ENCODE results near the gene SALL2. TPM values are rescaled to one million over a fixed set of nuclear protein-coding genes. Genes with fewer than 3 reads are reported as not detected.

SALL2 gene
- total RNA-seq, 1 donor from 2014 or later, result 75.8 TPM

DNA sequence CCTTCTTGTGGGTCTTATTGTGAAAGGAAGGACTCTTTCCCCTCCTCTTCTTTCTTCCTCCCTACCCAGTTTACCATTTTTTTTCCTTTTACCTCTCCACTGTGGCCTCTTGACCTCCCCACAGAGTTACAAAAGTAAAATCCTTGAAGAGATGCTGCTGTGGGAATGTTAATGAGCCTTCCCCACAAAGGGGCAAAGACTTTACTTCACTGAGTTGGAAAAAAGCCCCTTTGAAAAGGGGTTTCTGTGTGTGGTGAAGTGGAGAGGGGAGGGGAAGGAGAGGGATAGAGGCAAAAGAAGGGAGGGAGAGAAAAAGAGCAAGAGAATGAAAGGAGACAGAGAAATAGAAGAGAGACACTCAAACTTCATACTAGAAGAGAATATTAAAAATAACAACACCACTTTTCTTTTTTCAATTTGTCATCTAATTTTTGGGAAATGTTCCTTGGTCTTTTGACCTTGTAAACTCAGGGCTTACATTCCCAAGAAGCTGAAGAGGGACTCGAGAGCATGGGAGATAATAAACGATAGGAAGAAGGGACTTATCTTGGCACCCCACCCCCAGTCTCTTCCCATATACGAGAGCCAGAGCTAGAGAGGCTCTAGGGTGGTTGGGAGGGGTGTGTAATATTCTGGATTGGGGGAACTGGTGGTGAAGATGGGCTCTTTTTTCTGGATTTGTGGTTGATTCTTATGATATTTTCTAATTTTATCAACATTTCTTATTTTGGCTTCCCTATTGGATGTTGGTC lies 13.2 kb upstream of the SALL2 start:
- TF ChIP-seq, protein P1, sequence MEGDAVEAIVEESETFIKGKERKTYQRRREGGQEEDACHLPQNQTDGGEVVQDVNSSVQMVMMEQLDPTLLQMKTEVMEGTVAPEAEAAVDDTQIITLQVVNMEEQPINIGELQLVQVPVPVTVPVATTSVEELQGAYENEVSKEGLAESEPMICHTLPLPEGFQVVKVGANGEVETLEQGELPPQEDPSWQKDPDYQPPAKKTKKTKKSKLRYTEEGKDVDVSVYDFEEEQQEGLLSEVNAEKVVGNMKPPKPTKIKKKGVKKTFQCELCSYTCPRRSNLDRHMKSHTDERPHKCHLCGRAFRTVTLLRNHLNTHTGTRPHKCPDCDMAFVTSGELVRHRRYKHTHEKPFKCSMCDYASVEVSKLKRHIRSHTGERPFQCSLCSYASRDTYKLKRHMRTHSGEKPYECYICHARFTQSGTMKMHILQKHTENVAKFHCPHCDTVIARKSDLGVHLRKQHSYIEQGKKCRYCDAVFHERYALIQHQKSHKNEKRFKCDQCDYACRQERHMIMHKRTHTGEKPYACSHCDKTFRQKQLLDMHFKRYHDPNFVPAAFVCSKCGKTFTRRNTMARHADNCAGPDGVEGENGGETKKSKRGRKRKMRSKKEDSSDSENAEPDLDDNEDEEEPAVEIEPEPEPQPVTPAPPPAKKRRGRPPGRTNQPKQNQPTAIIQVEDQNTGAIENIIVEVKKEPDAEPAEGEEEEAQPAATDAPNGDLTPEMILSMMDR (conservative IDR thresholded peaks at IDR 0.05), result no peak
- H3K27ac Mint-ChIP-seq, result no peak overlapping the region
- DNase-seq (ENCODE audit: extremely low spot score, unreplicated experiment), result no peak
- no peaks in the 10 kb centered on the region for H3K9me3 Mint-ChIP-seq
- H3K4me3 Mint-ChIP-seq, result peak overlapping the region; percentile 32
- H3K36me3 Mint-ChIP-seq, result no peaks in the 10 kb centered on the region
- peaks cover 34% of the 10 kb centered on the region for H3K27me3 Mint-ChIP-seq
- peaks cover 38% of the 10 kb centered on the region for H3K4me1 Mint-ChIP-seq (ENCODE audit: unreplicated experiment)

DNA sequence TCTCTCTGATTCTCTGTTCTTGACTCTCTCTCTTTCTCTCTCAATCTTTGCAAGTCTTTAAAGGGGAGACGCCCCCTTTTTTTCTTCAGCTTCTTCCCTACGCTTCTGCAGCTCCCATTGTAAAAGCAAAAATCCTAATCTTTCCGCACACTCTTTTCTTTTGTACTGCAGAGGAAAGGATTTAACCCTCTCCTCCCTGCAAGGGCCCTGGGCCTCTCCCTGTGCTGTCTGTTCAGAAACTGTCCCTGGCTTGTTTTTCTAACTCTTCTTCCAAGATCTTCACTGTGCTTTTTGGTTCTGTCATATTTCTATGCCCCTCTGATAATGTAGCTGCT lies 10.9 kb upstream of the SALL2 start:
- no peak overlapping the region for H3K27ac Mint-ChIP-seq

DNA sequence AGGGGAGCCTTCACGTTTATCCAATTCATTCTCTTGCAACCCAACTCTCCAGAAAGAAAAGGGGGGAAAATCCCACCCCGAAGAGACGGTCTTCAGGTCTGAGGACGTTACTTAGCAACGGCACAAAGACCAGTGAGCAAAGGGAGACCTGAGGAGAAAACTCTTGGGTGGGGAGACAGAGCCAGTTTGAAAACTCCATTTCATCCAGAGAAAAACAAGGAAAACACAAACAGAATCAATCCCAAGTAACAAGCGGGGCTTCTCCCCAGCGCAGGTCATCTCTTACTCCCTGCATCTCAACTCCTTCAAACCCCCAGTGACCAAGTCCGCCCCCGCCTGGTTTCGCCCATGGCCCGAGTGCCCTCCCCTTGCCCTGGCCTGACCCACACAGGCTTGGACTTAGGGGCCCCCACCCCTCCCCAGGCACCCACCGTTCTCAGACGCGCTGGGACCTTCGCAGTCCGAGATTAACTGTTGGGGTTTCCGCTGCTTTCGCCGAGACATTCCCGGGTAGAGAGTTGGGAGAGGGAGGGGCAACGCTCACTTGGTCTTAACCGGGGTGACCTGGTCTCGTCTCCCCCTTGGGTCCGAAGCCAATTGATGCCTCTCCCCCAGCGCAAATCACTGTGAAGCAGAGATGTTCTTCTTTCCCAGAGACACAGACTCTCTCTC lies 10.4 kb upstream of the SALL2 start:
- no peaks in the 10 kb centered on the region for H3K36me3 Mint-ChIP-seq
- H3K4me3 Mint-ChIP-seq, result peak overlapping the region; percentile 84
- peaks cover 44% of the 10 kb centered on the region for H3K27me3 Mint-ChIP-seq
- TF ChIP-seq, protein P1 (conservative IDR thresholded peaks at IDR 0.05), result no peak
- H3K4me1 Mint-ChIP-seq (ENCODE audit: unreplicated experiment), result peaks cover 34% of the 10 kb centered on the region
- no peak for DNase-seq (ENCODE audit: extremely low spot score, unreplicated experiment)
- H3K9me3 Mint-ChIP-seq, result no peaks in the 10 kb centered on the region
- peak overlapping the region; percentile 61 for H3K27ac Mint-ChIP-seq

More for the DNA sequence above, 10.9 kb upstream of the SALL2 start:
- peak overlapping the region; percentile 84 for H3K4me3 Mint-ChIP-seq
- H3K4me1 Mint-ChIP-seq (ENCODE audit: unreplicated experiment), result peaks cover 34% of the 10 kb centered on the region
- DNase-seq (ENCODE audit: extremely low spot score, unreplicated experiment), result no peak
- H3K9me3 Mint-ChIP-seq, result no peaks in the 10 kb centered on the region
- TF ChIP-seq, protein P1 (conservative IDR thresholded peaks at IDR 0.05), result no peak
- H3K27me3 Mint-ChIP-seq, result peaks cover 44% of the 10 kb centered on the region
- no peaks in the 10 kb centered on the region for H3K36me3 Mint-ChIP-seq

DNA sequence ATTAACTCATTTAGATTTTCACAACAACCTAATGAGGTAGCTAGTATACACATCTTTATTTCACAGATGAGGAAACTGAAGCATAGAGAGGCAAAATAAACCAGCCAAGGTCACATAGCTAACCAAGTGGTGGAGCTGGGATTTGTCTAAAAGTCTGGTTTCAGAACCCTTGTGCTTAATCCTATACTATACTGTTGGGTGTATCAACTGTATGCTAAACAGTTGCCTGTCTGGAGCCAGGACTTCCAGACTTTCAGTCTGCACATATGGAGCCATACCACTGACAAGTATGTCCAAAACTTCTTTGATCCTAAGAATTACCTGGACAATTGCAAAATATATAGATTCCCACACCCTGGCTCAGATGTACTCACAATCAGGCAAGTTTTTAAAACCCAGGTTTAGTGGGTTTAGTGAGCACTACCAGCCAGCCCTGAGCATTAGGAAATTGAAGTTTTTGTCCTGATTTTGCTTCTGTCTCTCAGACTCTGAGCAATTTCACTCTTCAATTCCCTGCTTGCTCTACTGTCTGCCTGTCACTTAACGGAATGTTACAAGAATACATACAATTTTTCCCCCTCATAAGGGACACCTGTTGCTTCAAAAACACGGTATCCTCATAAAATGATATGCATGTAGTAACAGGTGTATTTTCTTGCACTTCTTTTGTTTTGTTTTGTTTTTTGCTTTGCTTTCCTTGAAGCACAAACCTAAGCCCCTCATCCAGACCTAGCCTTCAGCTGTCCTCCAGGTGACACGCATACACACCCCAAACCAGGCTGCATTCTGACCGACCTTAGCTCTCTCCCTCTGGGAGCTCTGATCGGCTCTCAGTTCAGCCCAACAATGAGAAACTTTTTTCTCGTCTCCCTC lies 9.6 kb upstream of the SALL2 start:
- Mint-ChIP-seq H3K27ac (peak overlapping the region; percentile 61), H3K27me3 (peaks cover 44% of the 10 kb centered on the region), H3K36me3 (no peaks in the 10 kb centered on the region), H3K4me3 (peak overlapping the region; percentile 84), H3K9me3 (no peaks in the 10 kb centered on the region), H3K4me1 (ENCODE audit: unreplicated experiment) (peaks cover 34% of the 10 kb centered on the region)
- TF ChIP-seq, protein P1 (conservative IDR thresholded peaks at IDR 0.05), result no peak
- DNase-seq (ENCODE audit: extremely low spot score, unreplicated experiment), result no peak

DNA sequence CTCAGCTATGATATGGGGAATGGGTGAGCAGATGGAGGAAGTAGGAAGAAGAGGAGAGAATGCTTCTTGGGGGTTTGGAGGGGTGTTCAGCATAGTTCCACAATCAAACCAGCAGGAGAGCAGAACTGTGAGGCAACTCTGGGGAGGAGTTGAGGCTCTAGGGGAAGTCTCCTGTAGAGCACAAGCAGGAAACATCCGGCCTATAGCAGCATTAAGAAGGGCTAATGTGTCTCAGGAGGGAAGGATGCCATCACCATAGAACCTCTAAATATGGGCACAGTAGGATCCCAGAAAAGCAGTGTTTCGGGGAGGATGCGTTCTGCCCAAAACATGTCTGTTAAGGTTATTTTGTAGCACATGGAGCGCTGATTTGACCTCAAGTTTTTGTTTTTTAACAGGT lies 8.4 kb upstream of the SALL2 start:
- DNase-seq (ENCODE audit: extremely low spot score, unreplicated experiment), result no peak
- H3K4me1 Mint-ChIP-seq (ENCODE audit: unreplicated experiment), result peaks cover 32% of the 10 kb centered on the region
- H3K4me3 Mint-ChIP-seq, result peak overlapping the region; percentile 84
- H3K9me3 Mint-ChIP-seq, result no peaks in the 10 kb centered on the region
- peak overlapping the region; percentile 21 for H3K27ac Mint-ChIP-seq
- peaks cover 44% of the 10 kb centered on the region for H3K27me3 Mint-ChIP-seq
- no peaks in the 10 kb centered on the region for H3K36me3 Mint-ChIP-seq
- TF ChIP-seq, protein P1 (conservative IDR thresholded peaks at IDR 0.05), result no peak
